Neural progenitor cell (in vitro differentiated cells): ENCODE results near the gene ADGRA1. TPM values are rescaled to one million over a fixed set of nuclear protein-coding genes. Genes with fewer than 3 reads are reported as not detected.
A peak's percentile ranks its signal among the peaks of the same experiment; 100 is the strongest.

Source experiments
- DNase-seq: peaks from one replicate; pipeline ENCODE4 v3.0.0-alpha.2; 2016; ENCODE audit warnings: low spot score
- H2AFZ ChIP-seq: fragments of 200-600 bp; sonication (generic); replicated peaks from 2 replicates; pipeline ENCODE4 v1.6.1; 2016; ENCODE audit warnings: antibody characterized with exemption
- H3F3A ChIP-seq: fragments of 200-600 bp; sonication (generic); 2 replicates; pipeline ENCODE4 v1.6.1; 2016; ENCODE audit warnings: antibody characterized with exemption, low read depth
- H3K27ac ChIP-seq: fragments of 200-600 bp; sonication (generic); 2 replicates; pipeline ENCODE4 v1.5.1; 2016; ENCODE audit warnings: mild to moderate bottlenecking
- H3K27me3 ChIP-seq: fragments of 200-600 bp; sonication (generic); 2 replicates; pipeline ENCODE4 v1.6.1; 2016; ENCODE audit warnings: mild to moderate bottlenecking, moderate library complexity
- H3K36me3 ChIP-seq: fragments of 200-600 bp; sonication (generic); 2 replicates; pipeline ENCODE4 v1.5.1; 2016
- H3K4me1 ChIP-seq: fragments of 200-600 bp; sonication (generic); 2 replicates; pipeline ENCODE4 v1.6.1; 2016; ENCODE audit warnings: mixed run types
- H3K4me2 ChIP-seq: fragments of 200-600 bp; sonication (generic); 2 replicates; pipeline ENCODE4 v1.6.1; 2016
- H3K4me3 ChIP-seq: fragments of 200-600 bp; sonication (generic); 2 replicates; pipeline ENCODE4 v1.5.1; 2016
- H3K79me2 ChIP-seq: fragments of 200-600 bp; sonication (generic); 2 replicates; pipeline ENCODE4 v1.6.1; 2016; ENCODE audit warnings: low read depth
- H3K9ac ChIP-seq: fragments of 200-600 bp; sonication (generic); 2 replicates; pipeline ENCODE4 v1.6.1; 2016
- H3K9me3 ChIP-seq: fragments of 200-600 bp; sonication (generic); 2 replicates; pipeline ENCODE4 v1.5.1; 2016; ENCODE audit warnings: low read depth
- H4K20me1 ChIP-seq: fragments of 200-600 bp; sonication (generic); 2 replicates; pipeline ENCODE4 v1.6.1; 2016; ENCODE audit warnings: low read depth
- H3K27ac Mint-ChIP-seq: 3 replicates; pipeline ENCODE4 v1.8.0; 2021; ENCODE audit warnings: mixed read lengths
- H3K27me3 Mint-ChIP-seq: 2 replicates; pipeline ENCODE4 v1.8.0; 2022; ENCODE audit warnings: low read depth, mild to moderate bottlenecking, inconsistent platforms, moderate library complexity, mixed read lengths; ENCODE audit not compliant: insufficient read depth
- H3K36me3 Mint-ChIP-seq: 3 replicates; pipeline ENCODE4 v1.8.0; 2021; ENCODE audit warnings: mixed read lengths
- H3K4me1 Mint-ChIP-seq: 3 replicates; pipeline ENCODE4 v1.8.0; 2021; ENCODE audit warnings: mixed read lengths
- H3K4me3 Mint-ChIP-seq: 3 replicates; pipeline ENCODE4 v1.8.0; 2021; ENCODE audit warnings: mild to moderate bottlenecking, moderate library complexity, mixed read lengths
- H3K9me3 Mint-ChIP-seq: 3 replicates; pipeline ENCODE4 v1.8.0; 2020; ENCODE audit warnings: mixed read lengths
- CTCF ChIP-seq: fragments of 200-600 bp; sonication (generic); IDR thresholded peaks from 2 replicates; pipeline ENCODE4 v1.5.1; 2017; ENCODE audit warnings: antibody characterized with exemption, mild to moderate bottlenecking
- EZH2 ChIP-seq: fragments of 200-600 bp; sonication (generic); IDR thresholded peaks from 2 replicates; pipeline ENCODE4 v1.6.1; 2017; ENCODE audit warnings: antibody characterized with exemption, mild to moderate bottlenecking, moderate library complexity
- EZH2phosphoT487 ChIP-seq: fragments of 200-600 bp; sonication (generic); IDR thresholded peaks from 2 replicates; pipeline ENCODE4 v1.6.1; 2017; ENCODE audit warnings: antibody characterized with exemption
- total RNA-seq: library from RNA; depleted of rRNA; stranded (reverse); fragments of >200 nt; gene quantifications from 2 replicates; pipeline ENCODE4 v1.2.3, GENCODE V29; 2015; ENCODE audit warnings: low replicate concordance

Gene ADGRA1
- total RNA-seq, 1 donor from 2014 or later: not detected

- H3K4me2 ChIP-seq: no peak overlapping the region
- H3K4me1 ChIP-seq: no peaks in the 10 kb centered on the region
- TF ChIP-seq CTCF: no peak
- TF ChIP-seq EZH2: no peak
- no peak for TF ChIP-seq EZH2phosphoT487
- no peaks in the 10 kb centered on the region for H3K36me3 ChIP-seq
- no peaks in the 10 kb centered on the region for H3K36me3 Mint-ChIP-seq
- no peaks in the 10 kb centered on the region for H3F3A ChIP-seq
- no peak overlapping the region for H2AFZ ChIP-seq
- peaks cover 10% of the 10 kb centered on the region for H3K9me3 Mint-ChIP-seq
- H3K9ac ChIP-seq: no peak overlapping the region
- no peaks in the 10 kb centered on the region for H3K79me2 ChIP-seq
- no peaks in the 10 kb centered on the region for H4K20me1 ChIP-seq
- DNase-seq: no peak
- H3K27ac Mint-ChIP-seq: no peak overlapping the region
- peaks cover 27% of the 10 kb centered on the region for H3K27me3 ChIP-seq
- H3K9me3 ChIP-seq: no peaks in the 10 kb centered on the region
- no peaks in the 10 kb centered on the region for H3K4me1 Mint-ChIP-seq
- peaks cover 12% of the 10 kb centered on the region for H3K27me3 Mint-ChIP-seq
- H3K27ac ChIP-seq: no peak overlapping the region
- H3K4me3 ChIP-seq: no peak overlapping the region
- H3K4me3 Mint-ChIP-seq: no peak overlapping the region
Measured at GRCh38 chr10:133123050-133123745, 35.5 kb downstream of the ADGRA1 start.

- H3K4me1 ChIP-seq: no peaks in the 10 kb centered on the region
- H3K4me3 Mint-ChIP-seq: no peak overlapping the region
- no peak for DNase-seq
- H3K36me3 ChIP-seq: no peaks in the 10 kb centered on the region
- H3K9ac ChIP-seq: no peak overlapping the region
- no peaks in the 10 kb centered on the region for H4K20me1 ChIP-seq
- H3K79me2 ChIP-seq: no peaks in the 10 kb centered on the region
- H3K9me3 Mint-ChIP-seq: peaks cover 5% of the 10 kb centered on the region
- no peak overlapping the region for H3K27ac Mint-ChIP-seq
- H3K27ac ChIP-seq: no peak overlapping the region
- peak overlapping the region; percentile 42 for H2AFZ ChIP-seq
- H3K4me3 ChIP-seq: no peak overlapping the region
- H3K4me1 Mint-ChIP-seq: no peaks in the 10 kb centered on the region
- H3K27me3 ChIP-seq: peaks cover 27% of the 10 kb centered on the region
- no peak for TF ChIP-seq CTCF
- TF ChIP-seq EZH2phosphoT487: no peak
- no peak for TF ChIP-seq EZH2
- no peak overlapping the region for H3K4me2 ChIP-seq
- H3K27me3 Mint-ChIP-seq: peaks cover 8% of the 10 kb centered on the region
- no peaks in the 10 kb centered on the region for H3F3A ChIP-seq
- H3K9me3 ChIP-seq: no peaks in the 10 kb centered on the region
- no peaks in the 10 kb centered on the region for H3K36me3 Mint-ChIP-seq
Measured at GRCh38 chr10:133123746-133124356, 36.1 kb downstream of the ADGRA1 start.

GRCh38 chr10:133124357-133125211, 36.9 kb downstream of the ADGRA1 start:
- no peak for TF ChIP-seq EZH2phosphoT487
- no peak for TF ChIP-seq EZH2
- peak; percentile 76 for TF ChIP-seq CTCF
- Mint-ChIP-seq H3K27ac (no peak overlapping the region), H3K4me3 (no peak overlapping the region), H3K36me3 (no peaks in the 10 kb centered on the region), H3K4me1 (no peaks in the 10 kb centered on the region), H3K27me3 (peaks cover 8% of the 10 kb centered on the region), H3K9me3 (no peaks in the 10 kb centered on the region)
- Histone ChIP-seq H3K9ac (no peak overlapping the region), H3K27me3 (peaks cover 27% of the 10 kb centered on the region), H4K20me1 (no peaks in the 10 kb centered on the region), H3K4me1 (no peaks in the 10 kb centered on the region), H3K36me3 (no peaks in the 10 kb centered on the region), H3K79me2 (no peaks in the 10 kb centered on the region), H3K9me3 (no peaks in the 10 kb centered on the region), H3K4me2 (peak overlapping the region; percentile 74), H3F3A (no peaks in the 10 kb centered on the region), H3K27ac (no peak overlapping the region), H3K4me3 (peak overlapping the region; percentile 28), H2AFZ (peak overlapping the region; percentile 42)
- DNase-seq: peak; percentile 77
